Measurements from ENCODE around the gene SLC38A11.
"Not testable (repeated sequence)": the region's sequence is repeated elsewhere in the genome, so short reads cannot be mapped to it uniquely, and the experiment has no call there.

DNA sequence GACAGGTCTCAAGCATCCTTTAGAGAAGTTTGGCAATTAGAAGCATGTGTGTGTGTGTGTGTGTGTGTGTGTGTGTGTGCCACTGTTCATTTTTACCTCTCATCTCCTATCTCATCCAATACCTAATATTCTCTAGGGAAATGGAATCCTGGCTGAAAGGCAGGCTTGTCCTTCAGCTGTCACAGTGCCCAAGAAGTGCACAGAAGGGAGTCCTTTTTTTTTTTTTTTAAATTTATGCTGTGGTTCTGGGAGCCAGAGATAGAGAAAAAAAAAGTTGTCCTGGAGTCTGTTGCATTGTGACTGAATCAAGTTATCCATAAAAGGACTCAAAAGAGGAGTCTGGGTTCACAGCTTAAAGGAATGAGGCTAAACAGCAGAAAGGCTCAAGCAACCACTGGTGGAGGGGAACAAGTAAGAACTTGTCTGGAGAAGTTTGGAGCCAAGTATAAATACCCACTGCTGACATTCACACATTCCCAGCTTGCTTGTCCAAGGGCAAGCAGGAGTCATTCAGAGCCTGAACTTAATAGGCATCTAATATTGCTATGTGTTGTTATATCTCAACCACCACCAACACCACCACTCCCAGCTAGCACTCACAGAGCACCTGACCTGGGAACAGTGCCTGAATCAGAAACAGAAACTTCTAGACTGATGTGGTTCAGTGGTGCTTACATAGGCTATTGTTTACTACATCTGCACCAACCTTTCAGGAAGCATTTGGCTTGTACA is 36.2 kb upstream of the SLC38A11 start:
- TF ChIP-seq, protein P1, sequence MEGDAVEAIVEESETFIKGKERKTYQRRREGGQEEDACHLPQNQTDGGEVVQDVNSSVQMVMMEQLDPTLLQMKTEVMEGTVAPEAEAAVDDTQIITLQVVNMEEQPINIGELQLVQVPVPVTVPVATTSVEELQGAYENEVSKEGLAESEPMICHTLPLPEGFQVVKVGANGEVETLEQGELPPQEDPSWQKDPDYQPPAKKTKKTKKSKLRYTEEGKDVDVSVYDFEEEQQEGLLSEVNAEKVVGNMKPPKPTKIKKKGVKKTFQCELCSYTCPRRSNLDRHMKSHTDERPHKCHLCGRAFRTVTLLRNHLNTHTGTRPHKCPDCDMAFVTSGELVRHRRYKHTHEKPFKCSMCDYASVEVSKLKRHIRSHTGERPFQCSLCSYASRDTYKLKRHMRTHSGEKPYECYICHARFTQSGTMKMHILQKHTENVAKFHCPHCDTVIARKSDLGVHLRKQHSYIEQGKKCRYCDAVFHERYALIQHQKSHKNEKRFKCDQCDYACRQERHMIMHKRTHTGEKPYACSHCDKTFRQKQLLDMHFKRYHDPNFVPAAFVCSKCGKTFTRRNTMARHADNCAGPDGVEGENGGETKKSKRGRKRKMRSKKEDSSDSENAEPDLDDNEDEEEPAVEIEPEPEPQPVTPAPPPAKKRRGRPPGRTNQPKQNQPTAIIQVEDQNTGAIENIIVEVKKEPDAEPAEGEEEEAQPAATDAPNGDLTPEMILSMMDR (IDR thresholded peaks at IDR 0.05): not testable (repeated sequence)
- not testable (repeated sequence) for TF ChIP-seq POLR2A (IDR thresholded peaks at IDR 0.05)
